Stimulated activated CD8-positive, alpha-beta memory T cell treated with anti-CD3 and anti-CD28 coated beads, Interleukin-4, amount 100 ng/mL, for 4 hours (primary cell): Measurements from ENCODE around the gene ATG10.
"Not testable (repeated sequence)": the region's sequence is repeated elsewhere in the genome, so short reads cannot be mapped to it uniquely, and the experiment has no call there.

ENCODE experiments used
- DNase-seq, 2 donors: peaks; one replicate each; pipeline ENCODE4 v3.0.0-alpha.2; 2020; ENCODE audit warnings: low read depth in 2 of 2, low spot score in 1 of 2

Gene ATG10

DNA sequence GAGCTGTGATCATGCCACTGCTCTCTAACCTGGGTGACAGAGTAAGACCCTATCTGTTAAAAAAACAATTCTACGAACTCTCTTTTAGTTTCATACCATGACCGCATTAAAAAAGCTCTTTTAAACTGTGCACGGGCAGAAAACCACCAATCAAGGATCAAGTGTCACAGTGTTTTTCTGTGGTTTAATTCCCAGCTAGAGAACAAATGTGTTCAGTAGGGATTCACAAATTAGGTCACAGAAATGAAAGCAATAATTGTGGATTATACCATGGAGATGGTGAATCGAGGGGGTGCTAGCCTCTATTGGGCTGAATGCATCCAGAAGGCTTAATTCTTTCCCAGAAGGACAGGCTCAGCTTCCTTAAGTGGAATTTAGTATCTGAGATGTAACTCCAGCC is 79.1 kb downstream of the ATG10 start:
- DNase-seq, result no peak

DNA sequence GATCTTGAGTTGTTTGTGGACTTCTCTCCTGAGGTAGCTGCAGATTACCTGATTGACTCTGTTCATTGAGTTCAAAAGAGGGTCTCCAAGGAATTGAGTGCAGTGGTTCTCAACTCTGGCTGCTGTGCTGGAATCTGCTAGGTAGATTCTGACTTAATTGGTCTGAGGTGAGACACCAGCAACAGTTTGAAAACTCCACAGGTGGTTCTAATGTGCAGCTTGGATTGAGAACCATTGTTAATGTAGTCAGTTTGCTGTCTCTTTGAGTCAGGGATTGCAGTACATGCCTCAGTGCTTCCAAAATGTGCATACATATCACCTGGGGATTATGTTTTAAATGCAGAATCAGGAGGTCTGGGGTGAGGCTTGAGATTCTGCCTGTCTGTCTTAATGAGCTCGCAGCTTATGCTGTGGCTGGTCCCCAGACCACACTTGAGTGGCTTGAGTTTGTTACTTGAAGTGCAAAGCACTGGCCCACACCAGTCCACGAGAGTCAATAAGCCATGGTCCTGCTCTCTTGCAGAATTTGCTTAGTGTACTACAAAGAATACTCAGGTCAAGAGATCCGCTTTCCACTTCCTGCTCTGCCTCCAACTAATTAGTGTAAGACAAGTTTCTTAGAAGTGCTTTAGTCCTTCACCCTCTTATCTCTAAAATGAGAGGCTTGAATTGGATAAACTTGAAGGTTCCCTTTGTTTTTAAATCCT is 82.3 kb downstream of the ATG10 start:
- DNase-seq, result no peak

DNA sequence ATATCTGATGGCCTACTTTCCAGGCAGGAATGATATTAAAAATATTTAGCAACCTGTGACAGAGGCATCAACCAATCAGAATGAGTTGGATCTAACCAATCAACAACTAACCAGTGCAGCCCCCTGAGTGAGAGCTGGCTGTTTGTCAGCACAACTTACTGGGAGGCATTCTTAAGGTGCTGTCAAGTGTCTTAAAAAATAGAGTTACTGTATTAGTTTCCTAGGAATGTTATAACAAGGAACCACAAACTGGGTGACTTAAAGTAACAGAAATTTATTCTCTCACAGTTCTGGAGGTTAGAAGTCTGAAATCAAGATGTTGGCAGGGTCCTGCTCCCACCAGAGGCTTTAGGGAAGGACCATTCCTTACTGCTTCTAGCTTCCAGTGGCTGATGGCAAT is 85.2 kb downstream of the ATG10 start:
- no peak for DNase-seq

DNA sequence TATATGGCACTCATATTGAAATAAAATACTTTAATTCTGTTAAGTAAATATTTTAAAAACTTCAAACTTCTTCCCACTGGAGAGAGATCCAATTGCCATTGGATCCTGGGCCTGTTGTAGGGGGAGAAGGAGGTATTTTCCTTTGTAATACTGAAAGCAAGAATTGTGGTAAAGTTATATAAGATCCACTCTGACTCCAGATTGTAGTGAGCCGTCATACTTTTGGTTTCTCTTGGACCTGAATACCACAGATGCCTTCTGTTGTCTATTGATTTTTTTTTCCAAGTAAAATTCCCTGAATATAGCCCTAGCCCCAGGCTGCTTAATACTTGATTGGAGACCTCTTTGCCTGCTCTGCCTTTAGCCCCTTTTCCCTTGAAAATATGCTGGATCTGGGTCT is 86.9 kb downstream of the ATG10 start:
- no peak for DNase-seq

DNA sequence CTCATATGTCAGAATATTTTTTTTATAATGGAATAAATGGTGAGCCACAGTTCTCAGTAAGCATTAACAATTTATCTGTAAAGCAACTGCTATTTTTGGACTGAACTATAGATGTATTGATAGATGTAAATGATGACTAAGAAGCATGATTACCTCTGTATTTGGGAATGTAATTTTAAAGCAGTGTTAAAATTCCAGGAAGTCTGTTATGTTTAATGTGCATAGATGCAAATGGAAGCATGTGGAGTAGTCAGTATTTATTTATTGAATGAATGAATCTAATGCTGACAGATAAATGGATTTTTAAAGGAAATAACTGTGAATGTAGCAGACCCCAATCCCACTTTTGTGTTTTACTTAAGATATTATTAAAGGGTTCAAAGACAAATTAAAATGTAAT is 95.0 kb downstream of the ATG10 start:
- DNase-seq, result no peak

DNA sequence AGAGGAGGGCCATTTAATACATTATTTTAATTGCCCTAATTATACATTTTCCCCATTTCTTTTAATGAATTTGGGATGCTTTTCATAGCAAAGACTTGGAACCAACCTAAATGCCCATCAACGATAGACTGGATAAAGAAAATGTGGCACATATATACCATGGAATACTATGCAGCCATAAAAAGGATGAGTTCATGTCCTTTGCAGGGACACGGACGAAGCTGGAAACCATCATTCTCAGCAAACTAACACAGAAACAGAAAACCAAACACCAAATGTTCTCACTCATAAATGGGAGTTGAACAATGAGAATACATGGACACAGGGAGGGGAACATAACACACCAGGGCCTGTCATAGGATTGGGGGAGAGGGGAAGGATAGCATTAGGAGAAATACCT is 96.2 kb downstream of the ATG10 start:
- not testable (repeated sequence) for DNase-seq

DNA sequence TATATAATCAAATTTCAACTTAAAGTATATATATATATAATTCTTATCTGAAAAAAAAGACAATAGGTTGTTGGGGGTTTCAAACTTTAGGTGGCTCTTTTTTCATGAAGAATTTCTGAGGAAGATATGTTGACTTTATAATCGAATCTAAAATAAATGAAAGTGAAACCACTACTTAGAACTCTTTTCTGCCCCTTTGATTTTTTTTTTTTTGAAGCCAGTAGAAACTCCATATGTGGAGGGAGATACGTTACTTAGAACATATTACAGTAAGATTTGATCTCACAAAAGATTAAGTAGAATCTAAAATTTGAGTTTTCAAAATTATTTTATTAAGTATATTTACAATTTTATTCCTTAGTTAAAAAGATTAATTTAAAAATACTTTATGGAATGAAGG is 96.9 kb downstream of the ATG10 start:
- no peak for DNase-seq

DNA sequence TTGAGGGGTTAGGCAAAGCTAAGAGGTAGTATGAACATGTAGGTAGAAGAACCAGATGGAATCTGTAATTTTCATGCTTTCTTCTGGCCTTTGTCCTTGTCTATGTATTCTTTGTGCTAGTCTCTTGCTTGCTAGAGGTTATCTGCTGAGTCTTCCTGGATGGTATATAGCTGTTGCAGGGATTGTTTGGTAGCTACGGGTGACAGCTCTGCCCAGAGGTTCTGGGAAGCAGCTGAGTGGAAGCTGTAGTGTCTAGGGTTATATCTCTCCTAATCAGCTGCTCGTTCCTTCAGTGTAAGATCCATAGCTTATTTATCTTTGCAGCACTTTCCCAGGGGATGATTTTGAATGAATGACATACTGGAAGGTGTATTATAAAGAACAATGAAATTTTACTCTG is 100.3 kb downstream of the ATG10 start:
- no peak for DNase-seq

DNA sequence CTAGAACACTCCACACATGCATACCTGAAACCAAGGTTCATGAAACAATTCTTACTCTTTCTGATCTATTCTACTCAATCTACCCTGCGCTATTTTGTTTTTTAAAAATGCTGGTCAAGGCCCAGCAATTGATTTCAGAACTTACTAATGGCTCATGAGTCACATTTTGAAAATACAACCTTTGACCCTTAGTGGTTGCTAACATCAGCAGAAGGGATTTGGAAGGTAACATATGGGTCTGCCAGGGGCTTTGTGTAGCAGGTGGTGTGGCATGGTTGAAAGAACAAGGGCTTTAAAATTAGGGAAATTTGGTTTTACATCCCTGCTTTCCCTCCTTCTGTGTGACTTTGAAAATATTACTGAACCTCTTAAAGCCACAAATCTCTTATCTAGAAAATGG is 101.4 kb downstream of the ATG10 start:
- DNase-seq, result no peak

DNA sequence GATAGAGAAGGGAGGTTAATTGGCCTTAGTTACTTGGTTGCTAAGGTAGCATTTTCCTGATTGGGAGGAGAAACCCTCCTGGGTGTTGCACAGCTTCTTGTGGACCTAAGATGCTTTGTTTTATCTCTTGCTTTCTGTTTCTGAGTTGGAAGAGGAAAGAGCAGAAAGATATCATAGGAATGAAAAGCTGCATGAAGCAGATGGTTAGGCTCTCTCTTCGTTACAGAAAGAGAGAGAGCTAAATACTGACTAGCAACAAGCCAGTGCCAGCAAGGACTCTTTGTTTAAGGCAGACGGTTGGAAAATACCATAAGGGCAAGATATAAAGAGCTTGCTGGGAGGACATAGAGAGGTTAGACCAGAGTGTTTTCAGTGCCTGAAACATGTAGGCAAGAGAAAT is 103.1 kb downstream of the ATG10 start:
- no peak for DNase-seq

DNA sequence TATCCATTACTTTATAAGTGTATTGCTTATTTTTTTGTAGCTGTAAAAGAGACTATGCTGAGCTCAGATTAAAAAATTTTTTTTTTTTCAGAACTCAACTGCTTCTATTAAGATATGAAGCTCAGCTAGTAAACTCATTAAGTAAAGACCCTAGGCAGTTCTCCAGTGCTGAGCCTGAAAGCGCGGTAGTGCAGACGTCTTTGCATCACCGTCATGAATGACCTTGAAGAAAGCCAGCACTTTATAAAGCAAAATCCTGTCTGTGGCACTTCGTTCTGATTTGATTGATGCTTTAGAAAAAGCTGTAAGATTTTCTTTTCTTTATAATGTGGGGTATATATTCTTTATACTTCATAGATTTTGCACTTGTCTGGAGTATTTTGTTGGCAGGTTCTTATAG is 105.7 kb downstream of the ATG10 start:
- no peak for DNase-seq

DNA sequence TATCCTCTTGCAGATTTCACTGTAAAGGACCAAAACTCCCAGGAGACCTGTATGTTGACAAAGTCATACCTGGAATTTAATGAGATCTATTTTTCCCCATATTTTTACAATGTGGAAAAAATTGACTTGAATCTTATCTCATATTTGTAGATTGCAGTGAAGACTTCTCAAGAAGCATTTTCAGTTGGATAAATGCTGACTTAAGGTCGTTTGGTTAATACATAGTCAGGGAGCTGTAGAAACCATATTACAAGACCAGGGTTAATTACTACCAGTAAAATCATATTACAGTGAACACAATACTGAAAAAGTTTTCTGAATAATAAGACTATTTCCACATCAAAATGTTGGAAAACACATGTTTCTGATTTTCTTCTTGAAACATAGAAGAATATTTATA is 119.8 kb downstream of the ATG10 start:
- no peak for DNase-seq

DNA sequence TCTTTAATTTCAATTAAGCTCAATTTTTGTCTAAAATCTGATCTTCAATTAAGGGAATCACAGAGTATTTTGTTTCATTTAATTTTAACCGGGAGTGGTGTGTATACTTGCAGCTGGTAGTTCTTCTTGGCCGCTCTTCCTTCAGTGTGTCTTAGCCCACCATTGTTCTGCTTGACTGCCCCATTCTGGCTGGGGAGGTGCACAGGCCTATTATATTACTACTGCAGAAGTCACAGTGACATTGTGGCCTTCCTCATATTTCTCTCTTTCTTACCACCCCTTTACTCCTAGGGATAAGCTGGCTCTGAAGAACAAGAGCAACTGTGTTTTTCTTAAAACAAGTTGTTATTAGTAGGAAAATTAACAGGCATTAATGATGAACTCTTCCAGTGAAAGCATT is 123.7 kb downstream of the ATG10 start:
- DNase-seq, result no peak

DNA sequence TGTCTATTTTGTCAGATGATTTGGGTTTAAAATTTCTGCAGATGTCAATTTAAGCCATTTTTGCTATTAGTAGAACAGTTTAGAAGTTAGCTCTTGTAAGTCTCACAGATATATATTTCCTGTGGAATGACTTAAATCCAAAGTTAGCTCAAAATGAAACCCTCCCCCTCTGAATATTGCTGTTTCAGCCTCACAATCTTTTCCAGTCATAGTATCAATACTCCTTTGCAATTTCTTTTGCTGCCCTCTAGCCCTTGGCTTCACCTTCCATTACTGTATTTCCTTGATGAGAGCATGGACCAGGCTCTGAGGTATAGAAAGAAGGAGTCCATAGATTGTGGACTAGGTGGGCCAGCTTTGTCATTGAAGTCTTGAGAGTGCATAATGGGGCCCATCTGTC is 124.4 kb downstream of the ATG10 start:
- no peak for DNase-seq

DNA sequence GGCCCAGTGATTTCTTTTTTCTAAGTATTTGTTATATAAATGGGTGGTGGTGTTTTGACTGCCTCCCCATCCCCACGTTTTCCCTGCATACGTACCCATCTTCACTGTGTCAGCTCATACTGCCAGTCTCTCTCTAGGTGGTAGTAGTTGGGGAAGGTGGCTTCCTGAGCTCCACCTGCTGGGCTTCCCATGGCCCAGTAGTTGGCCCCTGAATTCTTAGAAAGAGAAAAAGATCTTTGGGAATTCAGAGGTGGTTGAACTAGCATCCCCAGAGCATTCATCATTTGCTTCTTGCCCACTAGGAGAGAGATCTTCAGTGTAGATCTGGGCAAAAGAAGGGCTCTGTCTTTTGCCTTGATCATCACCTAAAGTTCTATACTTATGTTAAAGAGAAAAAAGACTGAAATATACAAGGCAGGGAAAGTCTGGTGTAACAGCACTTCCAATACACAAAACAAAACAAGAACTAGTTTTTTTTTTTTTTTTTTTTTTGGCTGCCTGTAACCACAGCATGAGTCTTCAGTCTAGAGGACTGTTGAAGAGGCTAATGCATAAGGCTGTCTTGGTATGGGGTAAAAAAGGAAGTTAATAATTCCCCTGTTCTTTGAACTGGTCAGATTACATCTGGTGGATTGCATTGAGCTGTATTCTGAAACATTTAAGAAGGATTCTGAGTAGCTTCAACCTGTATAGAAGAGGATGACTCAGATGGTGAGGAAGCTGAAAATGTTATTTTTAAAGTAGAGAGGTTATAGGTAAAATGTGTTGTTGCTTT is 128.7 kb downstream of the ATG10 start:
- DNase-seq, result no peak

DNA sequence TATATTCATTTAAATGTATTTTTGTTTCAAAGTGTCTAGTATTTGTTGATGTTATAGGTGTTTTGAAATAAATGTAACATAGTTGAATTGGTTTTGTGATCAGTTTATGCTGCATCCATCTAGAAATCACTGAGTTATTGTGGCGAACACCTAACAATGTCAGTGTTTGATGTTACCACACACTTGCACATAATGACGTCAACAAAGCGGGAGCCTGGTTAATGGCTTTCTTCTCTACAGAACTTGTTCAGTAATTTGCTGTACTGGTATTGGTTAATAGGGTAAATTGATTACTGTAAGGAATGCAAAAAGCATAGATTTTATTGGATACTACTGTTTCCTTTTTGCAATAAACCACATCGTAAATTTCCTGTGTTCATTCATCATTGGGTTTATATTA is 133.0 kb downstream of the ATG10 start:
- no peak for DNase-seq

DNA sequence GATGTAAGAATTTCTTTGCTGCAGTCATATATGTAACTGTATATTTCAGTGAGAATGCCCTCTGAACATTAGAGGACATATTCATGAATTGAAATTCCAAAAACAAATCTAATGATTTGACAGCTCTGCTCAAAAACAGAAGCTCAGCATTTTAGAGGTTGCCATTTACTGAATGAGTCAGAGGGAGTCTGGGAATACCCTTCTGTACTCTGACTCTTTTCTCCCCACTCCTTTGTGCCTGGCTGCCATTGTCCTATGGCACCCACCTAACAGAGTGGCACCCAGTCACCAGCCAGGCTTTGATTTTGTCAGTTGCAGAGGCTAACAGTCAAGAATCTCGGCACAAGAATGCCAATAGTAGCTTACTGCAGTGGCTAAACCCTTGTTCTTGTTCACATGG is 133.6 kb downstream of the ATG10 start:
- no peak for DNase-seq

DNA sequence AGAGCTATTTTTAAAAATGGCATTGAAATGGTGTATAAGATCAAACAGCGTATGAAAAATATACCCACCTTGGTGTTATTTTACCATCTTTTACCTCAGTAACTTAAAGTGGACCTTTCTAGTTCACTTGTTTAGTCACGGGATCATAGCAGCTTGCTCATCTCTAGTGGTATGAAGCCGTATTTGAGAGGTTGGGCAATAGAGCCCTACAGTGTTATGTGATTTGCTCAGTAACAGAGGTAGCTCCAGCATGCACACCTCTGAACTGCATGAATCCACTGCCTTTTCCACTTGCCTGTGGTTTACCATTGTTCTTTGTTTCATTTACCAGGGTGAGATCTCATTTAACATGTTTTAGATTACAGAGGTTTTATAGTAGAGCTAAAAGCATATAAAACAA is 134.4 kb downstream of the ATG10 start:
- no peak for DNase-seq

DNA sequence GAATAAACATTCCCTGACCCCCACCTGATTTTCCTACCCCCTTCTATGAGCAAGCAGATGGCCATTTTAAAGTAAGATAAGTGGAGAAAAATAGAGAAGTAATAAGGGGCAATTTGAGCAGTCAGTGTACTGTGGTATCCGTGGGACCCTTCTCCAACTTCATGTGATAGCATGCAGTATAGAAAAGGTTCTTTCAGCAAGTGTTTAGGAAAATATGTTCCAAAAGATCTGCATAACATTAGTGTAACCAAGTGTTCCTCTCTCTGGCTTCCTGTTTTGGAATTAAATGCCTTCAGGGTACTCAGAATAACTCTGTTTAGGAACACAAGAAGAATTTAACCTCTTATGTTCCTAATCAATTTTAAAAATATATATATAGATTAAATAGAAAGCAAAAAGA is 134.9 kb downstream of the ATG10 start:
- no peak for DNase-seq

DNA sequence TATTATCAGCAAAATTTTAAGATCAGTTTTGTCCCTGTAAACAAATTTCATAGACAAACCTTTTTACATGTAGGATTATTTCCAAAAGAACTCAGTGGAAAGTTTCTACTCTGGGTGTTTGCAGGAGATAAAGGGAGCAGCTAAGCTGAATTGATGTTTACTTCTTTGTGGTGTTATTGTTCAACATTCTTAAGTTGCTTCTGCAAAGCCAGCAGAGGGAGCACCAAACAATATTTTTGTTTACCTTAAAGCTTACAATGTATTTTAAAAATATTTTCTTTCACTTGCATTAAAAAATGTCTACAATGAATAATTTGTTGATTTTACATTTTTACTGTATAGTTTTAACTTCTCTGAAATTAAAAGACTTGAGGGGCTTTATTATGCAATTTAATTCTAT is 135.4 kb downstream of the ATG10 start:
- no peak for DNase-seq

DNA sequence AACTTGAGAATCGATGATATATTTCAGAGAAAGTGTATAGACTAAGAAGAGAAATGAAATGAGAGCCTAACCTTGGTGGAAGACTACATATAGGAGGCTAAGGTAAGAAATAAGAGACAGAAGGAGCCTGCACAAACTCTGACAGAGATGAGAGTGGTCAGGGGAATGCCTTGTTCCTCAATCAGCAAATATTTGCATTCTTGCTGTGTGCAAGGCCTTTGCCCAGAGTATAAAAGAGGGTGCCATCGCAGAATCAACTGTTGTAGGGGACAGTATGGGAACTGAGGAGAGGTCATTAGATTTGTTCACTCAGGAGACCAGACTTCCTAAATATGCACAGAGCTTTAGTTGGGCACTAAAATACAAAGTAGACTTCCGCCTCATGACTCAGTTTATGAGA is 137.2 kb downstream of the ATG10 start:
- DNase-seq, result no peak

DNA sequence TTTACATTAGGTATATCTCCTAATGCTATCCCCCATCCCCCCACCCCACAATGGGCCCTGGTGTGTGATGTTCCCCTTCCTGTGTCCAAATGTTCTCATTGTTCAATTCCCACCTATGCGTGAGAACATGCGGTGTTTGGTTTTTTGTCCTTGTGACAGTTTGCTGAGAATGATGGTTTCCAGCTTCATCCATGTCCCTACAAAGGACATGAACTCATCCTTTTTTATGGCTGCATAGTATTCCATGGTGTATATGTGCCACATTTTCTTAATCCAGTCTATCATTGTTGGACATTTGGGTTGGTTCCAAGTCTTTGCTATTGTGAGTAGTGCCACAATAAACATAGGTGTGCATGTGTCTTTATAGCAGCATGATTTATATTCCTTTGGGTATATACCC is 138.1 kb downstream of the ATG10 start:
- not testable (repeated sequence) for DNase-seq

DNA sequence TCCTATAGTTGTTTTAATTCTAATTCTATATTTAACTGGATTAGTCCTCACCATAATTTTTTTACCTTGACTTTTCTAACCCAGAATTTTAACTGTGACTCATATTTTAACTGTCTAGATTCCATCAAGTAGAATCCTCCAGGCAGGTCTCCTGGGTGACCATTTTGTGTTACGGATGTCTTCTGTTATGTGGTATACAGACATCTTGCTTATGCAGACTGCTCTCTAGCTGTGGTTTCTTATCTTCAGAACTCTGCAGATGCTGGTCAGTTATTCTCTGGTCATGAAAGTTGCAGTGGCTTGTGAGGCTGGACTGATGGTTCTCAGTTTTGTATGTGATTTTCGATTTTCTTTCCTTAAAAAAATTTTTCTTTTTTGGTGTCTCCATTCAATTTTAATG is 139.4 kb downstream of the ATG10 start:
- no peak for DNase-seq
